ENCODE results near the gene TTYH1. TPM values are rescaled to one million over a fixed set of nuclear protein-coding genes. Genes with fewer than 3 reads are reported as not detected.

TTYH1 gene
- total RNA-seq, 4 donors from 2014 or later = 0.63 to 17.8 (median 10.8) TPM

GRCh38 chr19:54415901-54416673, 823 bp downstream of the TTYH1 start:
- no peak for DNase-seq (ENCODE audit: low spot score in 2 of 2)
- no peak for TF ChIP-seq POLR2A (IDR thresholded peaks at IDR 0.05)
- no peak for TF ChIP-seq CTCF (IDR thresholded peaks at IDR 0.05)
- WGBS, 2 donors = 5 to 6% methylated on average over 28 of the region's 28 CpGs
- H3K4me3 ChIP-seq (ENCODE audit: low read depth, poor library complexity, severe bottlenecking) = no peak overlapping the region
- intact Hi-C loops (cut with DNase I; ENCODE audit: low total_unique reads) = no loop called here

- no peak overlapping the region for H3K4me3 ChIP-seq (ENCODE audit: low read depth, poor library complexity, severe bottlenecking)
- no peak for DNase-seq (ENCODE audit: low spot score in 2 of 2)
- 37 to 68% methylated on average over 10 to 27 of the region's 44 CpGs for WGBS, 2 donors
- intact Hi-C loops (cut with DNase I; ENCODE audit: low total_unique reads) = no loop called here
- TF ChIP-seq POLR2A (IDR thresholded peaks at IDR 0.05) = no peak
- TF ChIP-seq CTCF (IDR thresholded peaks at IDR 0.05) = no peak
Measured at GRCh38 chr19:54416695-54417491, 1.6 kb downstream of the TTYH1 start.

GRCh38 chr19:54418030-54418929, 3.0 kb downstream of the TTYH1 start:
- TF ChIP-seq CTCF (IDR thresholded peaks at IDR 0.05) (no peak), POLR2A (IDR thresholded peaks at IDR 0.05) (no peak)
- intact Hi-C loops (cut with DNase I; ENCODE audit: low total_unique reads) = no loop called here
- H3K4me3 ChIP-seq (ENCODE audit: low read depth, poor library complexity, severe bottlenecking) = no peak overlapping the region
- no peak for DNase-seq (ENCODE audit: low spot score in 2 of 2)
- WGBS, 2 donors = 13 to 17% methylated on average over 23 to 25 of the region's 25 CpGs

- 78 to 83% methylated on average over 20 to 26 of the region's 26 CpGs for WGBS, 2 donors
- no peak overlapping the region for H3K4me3 ChIP-seq (ENCODE audit: low read depth, poor library complexity, severe bottlenecking)
- DNase-seq (ENCODE audit: low spot score in 2 of 2) = no peak
- intact Hi-C loops (cut with DNase I; ENCODE audit: low total_unique reads) = no loop called here
- no peak for TF ChIP-seq CTCF (IDR thresholded peaks at IDR 0.05)
- TF ChIP-seq POLR2A (IDR thresholded peaks at IDR 0.05) = no peak
Measured at GRCh38 chr19:54418930-54419800, 3.9 kb downstream of the TTYH1 start.

GRCh38 chr19:54420068-54420382, 4.8 kb downstream of the TTYH1 start:
- no peak overlapping the region for H3K4me3 ChIP-seq (ENCODE audit: low read depth, poor library complexity, severe bottlenecking)
- WGBS, 2 donors = 34 to 43% methylated on average over 10 of the region's 10 CpGs
- TF ChIP-seq CTCF (IDR thresholded peaks at IDR 0.05) (no peak), POLR2A (IDR thresholded peaks at IDR 0.05) (no peak)
- no peak for DNase-seq (ENCODE audit: low spot score in 2 of 2)
- intact Hi-C loops (cut with DNase I; ENCODE audit: low total_unique reads) = no loop called here
